K562 (cell line): ENCODE measurements around the gene NTN3. TPM values are rescaled to one million over a fixed set of nuclear protein-coding genes. Genes with fewer than 3 reads are reported as not detected.

ENCODE experiments used
- ADNP ChIP-seq: fragments of 200-800 bp; sonication (Bioruptor generic); IDR thresholded peaks from 2 replicates; pipeline ENCODE4 v1.6.1; 2016; ENCODE audit warnings: missing genetic modification characterization, missing compliant biosample characterization
- CHAMP1 ChIP-seq: fragments of 450-650 bp; IDR thresholded peaks from 2 replicates; pipeline ENCODE4 v1.6.1; 2016; ENCODE audit warnings: mild to moderate bottlenecking
- CTCFL ChIP-seq: IDR thresholded peaks from 2 replicates; pipeline ENCODE4 v1.6.1; 2011; ENCODE audit warnings: borderline replicate concordance, low read depth, mild to moderate bottlenecking, moderate library complexity, low read length; ENCODE audit not compliant: insufficient read depth, poor library complexity, severe bottlenecking
- JUND ChIP-seq, 2 experiments: IDR thresholded peaks; 2 replicates in 1 of 2; 3 replicates in 1 of 2; pipeline ENCODE4 v1.6.1; 2011; ENCODE audit warnings: borderline replicate concordance in 2 of 2, low read depth in 2 of 2, low read length in 2 of 2, improper control_type of control experiment in 1 of 2, missing biosample characterization in 1 of 2, missing genetic modification characterization in 1 of 2, missing genetic modification reagents in 1 of 2
- NRF1 ChIP-seq, 2 experiments: fragments of 450-650 bp; IDR thresholded peaks in 1 of 2; conservative IDR thresholded peaks in 1 of 2; 2 replicates each; pipeline ENCODE4 v1.6.1; 2014; ENCODE audit warnings: mild to moderate bottlenecking in 2 of 2
- RCOR1 ChIP-seq, 2 experiments: IDR thresholded peaks; 2 replicates each; pipeline ENCODE4 v1.6.1; 2012; ENCODE audit warnings: low read depth in 2 of 2, low read length in 2 of 2, borderline replicate concordance in 1 of 2, improper control_type of control experiment in 1 of 2
- SAP30 ChIP-seq: fragments of 200-600 bp; sonication (generic); IDR thresholded peaks from 2 replicates; pipeline ENCODE4 v1.6.1; 2012; ENCODE audit warnings: borderline replicate concordance, low read depth, mild to moderate bottlenecking, moderate library complexity, low read length, control low read depth, inconsistent platforms; ENCODE audit not compliant: insufficient read depth, poor library complexity, severe bottlenecking
- ZBTB11 ChIP-seq, 3 experiments: fragments of 200-800 bp in 1 of 3; fragments of 250-450 bp in 1 of 3; fragments of 450-650 bp in 1 of 3; sonication (Bioruptor Pico) in 1 of 3; sonication (Bioruptor generic) in 1 of 3; formaldehyde crosslinking in 1 of 3; IDR thresholded peaks; 2 replicates each; pipeline versions ENCODE4 v1.6.1 to v1.8.0; 2016 to 2022; ENCODE audit warnings: mild to moderate bottlenecking in 2 of 3, missing genetic modification characterization in 2 of 3, missing compliant biosample characterization in 1 of 3, moderate library complexity in 1 of 3
- ZFP30 ChIP-seq: fragments of 250-450 bp; sonication (Bioruptor Pico); IDR thresholded peaks from 2 replicates; pipeline ENCODE4 v1.8.0; 2022; ENCODE audit warnings: moderate library complexity, mild to moderate bottlenecking, inconsistent platforms, borderline replicate concordance
- ZNF124 ChIP-seq: sonication (generic); formaldehyde crosslinking; IDR thresholded peaks from 2 replicates; pipeline ENCODE4 v1.8.1; 2022; ENCODE audit warnings: missing genetic modification reagents
- ZNF395 ChIP-seq: fragments of 200-800 bp; sonication (Bioruptor generic); IDR thresholded peaks from 2 replicates; pipeline ENCODE4 v1.6.1; 2017; ENCODE audit warnings: missing genetic modification characterization, missing compliant biosample characterization
- ZNF785 ChIP-seq: fragments of 250-450 bp; sonication (Bioruptor Pico); IDR thresholded peaks from 2 replicates; pipeline ENCODE4 v1.4.0; 2020; ENCODE audit warnings: mild to moderate bottlenecking
- polyA plus RNA-seq, 8 experiments: library from polyadenylated mRNA; depleted of rRNA in 4 of 8; stranded (reverse) in 5 of 8; unstranded in 3 of 8; fragments of >200 nt; fragmentation: Nextera tagmentation in 2 of 8; fragmentation: Illumina TruSeq in 1 of 8; extraction: Ambion mirVana in 2 of 8; extraction: Trizol in 1 of 8; gene quantifications; 2 replicates each; pipeline versions ENCODE4 v1.2.1 to v1.2.3, GENCODE V29; 2011 to 2014; ENCODE audit warnings: inconsistent platforms in 1 of 8, missing spikeins in 1 of 8
- total RNA-seq, 7 experiments: library from RNA; depleted of rRNA in 6 of 7; stranded (reverse); fragments of >200 nt in 6 of 7; fragmentation: Illumina TruSeq in 2 of 7; extraction: Trizol in 2 of 7; gene quantifications; 2 replicates each; pipeline versions ENCODE4 v1.2.1 to v1.2.3, GENCODE V29; 2011 to 2021; ENCODE audit warnings: low replicate concordance in 1 of 7

NTN3 gene
- total and polyA plus RNA-seq, 9 of the 15 experiments (the other 6 are each of a cell fraction or from before 2014, with no cell fraction given), result not detected

GRCh38 chr16:2484898-2485508 lies 13.9 kb downstream of the NTN3 start (continued):
- no peak for TF ChIP-seq CHAMP1
- TF ChIP-seq RCOR1 (IDR thresholded peaks at IDR 0.05; ENCODE audit: borderline replicate concordance in 1 of 2, low read depth in 2 of 2, low read length in 2 of 2), result peak in 1 of 2 experiments; percentile 46; a peak in 1 of 4 replicates
- no peak for TF ChIP-seq CTCFL
- no peak for TF ChIP-seq ZNF395 (CRISPR knock-in tag)
- TF ChIP-seq ZNF124, result no peak
- TF ChIP-seq ZNF785 (CRISPR knock-in tag), result no peak
- TF ChIP-seq ADNP (tag), result no peak
- TF ChIP-seq SAP30, result no peak
- TF ChIP-seq ZFP30 (CRISPR knock-in tag), result no peak
- peak in 1 of 3 experiments; percentile 24; a peak in 1 of 6 replicates for TF ChIP-seq ZBTB11 (CRISPR knock-in tag; IDR thresholded peaks at IDR 0.05)
- TF ChIP-seq NRF1 (conservative IDR thresholded peaks at IDR 0.05 in 1 of 2, IDR thresholded peaks at IDR 0.05 in 1 of 2), result peak; percentile 55 to 61; a peak in 3 of 4 replicates
- TF ChIP-seq JUND (IDR thresholded peaks at IDR 0.05; ENCODE audit: borderline replicate concordance, low read depth, low read length), result peak; percentile 26; the same call in 1 of the 2 replicates
- no peak for TF ChIP-seq JUND (tag; IDR thresholded peaks at IDR 0.05; ENCODE audit: borderline replicate concordance, low read depth, low read length)
